HepG2 (cell line): Measurements from ENCODE around the gene FGFR4. TPM values are rescaled to one million over a fixed set of nuclear protein-coding genes. Genes with fewer than 3 reads are reported as not detected.
A peak's percentile ranks its signal among the peaks of the same experiment; 100 is the strongest.

Experiments used
- CBX1 ChIP-seq: IDR thresholded peaks from one replicate; pipeline ENCODE4 v1.6.1; 2016; ENCODE audit warnings: antibody characterized with exemption, low read depth
- FOSL2 ChIP-seq: sonication (generic); formaldehyde crosslinking; IDR thresholded peaks from 2 replicates; pipeline ENCODE4 v1.4.0; 2020; ENCODE audit warnings: missing genetic modification reagents
- GABPB1 ChIP-seq: IDR thresholded peaks from 2 replicates; pipeline ENCODE4 v1.6.1; 2016; ENCODE audit warnings: mild to moderate bottlenecking, missing genetic modification reagents, moderate library complexity, missing compliant biosample characterization
- GLI4 ChIP-seq: sonication (generic); formaldehyde crosslinking; IDR thresholded peaks from 2 replicates; pipeline ENCODE4 v1.5.1; 2020; ENCODE audit warnings: missing genetic modification reagents, mild to moderate bottlenecking, moderate library complexity, borderline replicate concordance
- HDAC1 ChIP-seq: sonication (generic); formaldehyde crosslinking; IDR thresholded peaks from 2 replicates; pipeline ENCODE4 v1.5.1; 2020; ENCODE audit warnings: mild to moderate bottlenecking, missing genetic modification reagents
- HOXD1 ChIP-seq: sonication (generic); formaldehyde crosslinking; IDR thresholded peaks from 2 replicates; pipeline ENCODE4 v1.5.0; 2020; ENCODE audit warnings: missing genetic modification reagents
- MTF1 ChIP-seq: sonication (generic); formaldehyde crosslinking; IDR thresholded peaks from 2 replicates; pipeline ENCODE4 v1.5.0; 2020; ENCODE audit warnings: missing genetic modification reagents
- MXI1 ChIP-seq: IDR thresholded peaks from 3 replicates; pipeline ENCODE4 v1.6.1; 2012; ENCODE audit warnings: low read depth, low read length, inconsistent platforms, borderline replicate concordance
- SMC3 ChIP-seq: IDR thresholded peaks from 2 replicates; pipeline ENCODE4 v1.6.1; 2011; ENCODE audit warnings: low read length, improper control_type of control experiment
- SP140L ChIP-seq: sonication (generic); formaldehyde crosslinking; IDR thresholded peaks from 2 replicates; pipeline ENCODE4 v1.4.0; 2020; ENCODE audit warnings: missing genetic modification reagents, borderline replicate concordance
- ZNF251 ChIP-seq: sonication (generic); formaldehyde crosslinking; IDR thresholded peaks from 2 replicates; pipeline ENCODE4 v1.9.0; 2021; ENCODE audit warnings: mild to moderate bottlenecking, missing genetic modification reagents
- ZNF761 ChIP-seq: sonication (generic); formaldehyde crosslinking; conservative IDR thresholded peaks from 2 replicates; pipeline ENCODE4 v1.4.0; 2020; ENCODE audit warnings: mild to moderate bottlenecking, missing genetic modification reagents
- ZSCAN20 ChIP-seq: sonication (generic); formaldehyde crosslinking; IDR thresholded peaks from 2 replicates; pipeline ENCODE4 v1.4.0; 2020; ENCODE audit warnings: missing genetic modification reagents, mild to moderate bottlenecking, borderline replicate concordance
- polyA plus RNA-seq, 8 experiments: library from polyadenylated mRNA; depleted of rRNA in 3 of 8; stranded (reverse) in 7 of 8; unstranded in 1 of 8; fragments of >200 nt; fragmentation: Illumina TruSeq in 4 of 8; extraction: Trizol in 4 of 8; gene quantifications; 2 replicates each; pipeline versions ENCODE4 v1.2.1 to v1.2.3, GENCODE V29; 2011 to 2016; ENCODE audit warnings: low read depth in 4 of 8, missing spikeins in 1 of 8, mixed read lengths in 1 of 8; ENCODE audit not compliant: insufficient read depth in 1 of 8
- total RNA-seq, 5 experiments: library from RNA; depleted of rRNA; stranded (reverse); fragments of >200 nt; fragmentation: Illumina TruSeq; extraction: Trizol; gene quantifications; 2 replicates each; pipeline ENCODE4 v1.2.3, GENCODE V29; 2016; ENCODE audit warnings: low read depth in 1 of 5
- TF ChIP-seq, protein P1 (sequence below): sonication (generic); formaldehyde crosslinking; IDR thresholded peaks from 2 replicates; pipeline ENCODE4 v1.5.1; 2020; ENCODE audit warnings: missing genetic modification reagents, mild to moderate bottlenecking, borderline replicate concordance
- TF ChIP-seq, protein P2 (sequence below): sonication (generic); formaldehyde crosslinking; IDR thresholded peaks from 2 replicates; pipeline ENCODE4 v1.4.0; 2020; ENCODE audit warnings: missing genetic modification reagents
- TF ChIP-seq, protein P3 (sequence below): sonication (generic); formaldehyde crosslinking; IDR thresholded peaks from 2 replicates; pipeline ENCODE4 v1.4.0; 2020; ENCODE audit warnings: mild to moderate bottlenecking, missing genetic modification reagents
- TF ChIP-seq, protein P4 (sequence below): sonication (generic); formaldehyde crosslinking; IDR thresholded peaks from 2 replicates; pipeline ENCODE4 v1.4.0; 2020; ENCODE audit warnings: missing genetic modification reagents
- TF ChIP-seq, protein P5 (sequence below): sonication (generic); formaldehyde crosslinking; IDR thresholded peaks from 2 replicates; pipeline ENCODE4 v1.5.1; 2020; ENCODE audit warnings: missing genetic modification reagents, mild to moderate bottlenecking, borderline replicate concordance
- TF ChIP-seq, protein P6 (sequence below): IDR thresholded peaks from 2 replicates; pipeline ENCODE4 v1.6.1; 2016

The FGFR4 gene
- total and polyA plus RNA-seq, 2 of the 13 experiments (the other 11 are each of a cell fraction or from before 2014, with no cell fraction given) = 129 to 219 TPM

DNA sequence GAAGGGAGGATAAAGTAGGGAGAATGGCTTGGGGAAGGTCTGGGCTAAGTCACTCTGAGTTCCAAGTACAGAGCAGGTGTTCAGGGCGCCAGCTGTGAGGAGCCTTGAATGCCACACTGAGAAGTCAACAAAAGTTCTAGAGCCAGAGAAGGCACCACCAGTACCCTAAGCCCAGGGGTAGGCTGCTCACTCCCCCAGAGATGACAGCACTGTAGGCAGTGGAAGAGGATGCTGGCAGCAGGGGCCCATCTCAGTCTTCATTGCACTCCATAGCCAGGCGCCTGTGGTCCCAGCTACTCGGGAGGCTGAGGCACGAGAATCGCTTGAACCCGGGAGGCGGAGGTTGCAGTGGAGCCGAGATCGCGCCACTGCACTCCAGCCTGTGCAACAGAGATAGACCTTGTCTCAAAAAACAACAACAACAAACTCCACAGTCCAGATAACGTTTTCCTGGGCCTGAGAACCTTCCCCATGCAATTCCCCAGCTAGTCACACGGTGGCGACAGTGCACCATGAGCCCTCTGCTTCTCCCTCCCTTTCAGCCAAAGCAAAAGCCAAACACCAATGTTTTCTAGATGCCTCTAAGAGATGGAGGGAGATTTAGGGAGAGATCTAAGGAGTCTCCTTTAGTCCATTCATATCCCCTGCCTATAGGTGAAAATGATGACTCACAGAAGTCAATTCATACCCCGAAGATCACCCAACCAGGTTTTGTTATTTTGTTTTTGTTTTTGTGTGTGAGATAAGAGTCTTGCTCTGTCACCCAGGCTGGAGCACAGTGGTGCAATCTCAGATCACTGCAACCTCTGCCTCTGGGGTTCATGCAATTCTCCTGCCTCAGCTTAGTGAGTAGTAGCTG, 27.1 kb downstream of the FGFR4 start (continued):
- no peak for TF ChIP-seq SP140L
- TF ChIP-seq GABPB1 = 0 out of 2 replicates have a peak, but pooled peaks have one; percentile 24
- 0 out of 2 replicates have a peak, but pooled peaks have one; percentile 30 for TF ChIP-seq HOXD1 (CRISPR knock-in tag)
- no peak for TF ChIP-seq CBX1
- TF ChIP-seq, protein P1, sequence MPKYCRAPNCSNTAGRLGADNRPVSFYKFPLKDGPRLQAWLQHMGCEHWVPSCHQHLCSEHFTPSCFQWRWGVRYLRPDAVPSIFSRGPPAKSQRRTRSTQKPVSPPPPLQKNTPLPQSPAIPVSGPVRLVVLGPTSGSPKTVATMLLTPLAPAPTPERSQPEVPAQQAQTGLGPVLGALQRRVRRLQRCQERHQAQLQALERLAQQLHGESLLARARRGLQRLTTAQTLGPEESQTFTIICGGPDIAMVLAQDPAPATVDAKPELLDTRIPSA (CRISPR knock-in tag) = no peak
- TF ChIP-seq ZNF761 = 0 out of 2 replicates have a peak, but pooled peaks have one; percentile 21
- no peak for TF ChIP-seq ZNF251 (CRISPR knock-in tag)
- TF ChIP-seq, protein P2, sequence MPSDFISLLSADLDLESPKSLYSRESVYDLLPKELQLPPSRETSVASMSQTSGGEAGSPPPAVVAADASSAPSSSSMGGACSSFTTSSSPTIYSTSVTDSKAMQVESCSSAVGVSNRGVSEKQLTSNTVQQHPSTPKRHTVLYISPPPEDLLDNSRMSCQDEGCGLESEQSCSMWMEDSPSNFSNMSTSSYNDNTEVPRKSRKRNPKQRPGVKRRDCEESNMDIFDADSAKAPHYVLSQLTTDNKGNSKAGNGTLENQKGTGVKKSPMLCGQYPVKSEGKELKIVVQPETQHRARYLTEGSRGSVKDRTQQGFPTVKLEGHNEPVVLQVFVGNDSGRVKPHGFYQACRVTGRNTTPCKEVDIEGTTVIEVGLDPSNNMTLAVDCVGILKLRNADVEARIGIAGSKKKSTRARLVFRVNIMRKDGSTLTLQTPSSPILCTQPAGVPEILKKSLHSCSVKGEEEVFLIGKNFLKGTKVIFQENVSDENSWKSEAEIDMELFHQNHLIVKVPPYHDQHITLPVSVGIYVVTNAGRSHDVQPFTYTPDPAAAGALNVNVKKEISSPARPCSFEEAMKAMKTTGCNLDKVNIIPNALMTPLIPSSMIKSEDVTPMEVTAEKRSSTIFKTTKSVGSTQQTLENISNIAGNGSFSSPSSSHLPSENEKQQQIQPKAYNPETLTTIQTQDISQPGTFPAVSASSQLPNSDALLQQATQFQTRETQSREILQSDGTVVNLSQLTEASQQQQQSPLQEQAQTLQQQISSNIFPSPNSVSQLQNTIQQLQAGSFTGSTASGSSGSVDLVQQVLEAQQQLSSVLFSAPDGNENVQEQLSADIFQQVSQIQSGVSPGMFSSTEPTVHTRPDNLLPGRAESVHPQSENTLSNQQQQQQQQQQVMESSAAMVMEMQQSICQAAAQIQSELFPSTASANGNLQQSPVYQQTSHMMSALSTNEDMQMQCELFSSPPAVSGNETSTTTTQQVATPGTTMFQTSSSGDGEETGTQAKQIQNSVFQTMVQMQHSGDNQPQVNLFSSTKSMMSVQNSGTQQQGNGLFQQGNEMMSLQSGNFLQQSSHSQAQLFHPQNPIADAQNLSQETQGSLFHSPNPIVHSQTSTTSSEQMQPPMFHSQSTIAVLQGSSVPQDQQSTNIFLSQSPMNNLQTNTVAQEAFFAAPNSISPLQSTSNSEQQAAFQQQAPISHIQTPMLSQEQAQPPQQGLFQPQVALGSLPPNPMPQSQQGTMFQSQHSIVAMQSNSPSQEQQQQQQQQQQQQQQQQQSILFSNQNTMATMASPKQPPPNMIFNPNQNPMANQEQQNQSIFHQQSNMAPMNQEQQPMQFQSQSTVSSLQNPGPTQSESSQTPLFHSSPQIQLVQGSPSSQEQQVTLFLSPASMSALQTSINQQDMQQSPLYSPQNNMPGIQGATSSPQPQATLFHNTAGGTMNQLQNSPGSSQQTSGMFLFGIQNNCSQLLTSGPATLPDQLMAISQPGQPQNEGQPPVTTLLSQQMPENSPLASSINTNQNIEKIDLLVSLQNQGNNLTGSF (CRISPR knock-in tag) = no peak
- TF ChIP-seq, protein P3, sequence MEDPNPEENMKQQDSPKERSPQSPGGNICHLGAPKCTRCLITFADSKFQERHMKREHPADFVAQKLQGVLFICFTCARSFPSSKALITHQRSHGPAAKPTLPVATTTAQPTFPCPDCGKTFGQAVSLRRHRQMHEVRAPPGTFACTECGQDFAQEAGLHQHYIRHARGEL = peak; percentile 70; the same call in 1 of the 2 replicates
- peak; percentile 31; the same call in 1 of the 2 replicates for TF ChIP-seq GLI4 (CRISPR knock-in tag)
- TF ChIP-seq, protein P4, sequence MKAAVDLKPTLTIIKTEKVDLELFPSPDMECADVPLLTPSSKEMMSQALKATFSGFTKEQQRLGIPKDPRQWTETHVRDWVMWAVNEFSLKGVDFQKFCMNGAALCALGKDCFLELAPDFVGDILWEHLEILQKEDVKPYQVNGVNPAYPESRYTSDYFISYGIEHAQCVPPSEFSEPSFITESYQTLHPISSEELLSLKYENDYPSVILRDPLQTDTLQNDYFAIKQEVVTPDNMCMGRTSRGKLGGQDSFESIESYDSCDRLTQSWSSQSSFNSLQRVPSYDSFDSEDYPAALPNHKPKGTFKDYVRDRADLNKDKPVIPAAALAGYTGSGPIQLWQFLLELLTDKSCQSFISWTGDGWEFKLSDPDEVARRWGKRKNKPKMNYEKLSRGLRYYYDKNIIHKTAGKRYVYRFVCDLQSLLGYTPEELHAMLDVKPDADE (CRISPR knock-in tag) = no peak
- TF ChIP-seq, protein P5, sequence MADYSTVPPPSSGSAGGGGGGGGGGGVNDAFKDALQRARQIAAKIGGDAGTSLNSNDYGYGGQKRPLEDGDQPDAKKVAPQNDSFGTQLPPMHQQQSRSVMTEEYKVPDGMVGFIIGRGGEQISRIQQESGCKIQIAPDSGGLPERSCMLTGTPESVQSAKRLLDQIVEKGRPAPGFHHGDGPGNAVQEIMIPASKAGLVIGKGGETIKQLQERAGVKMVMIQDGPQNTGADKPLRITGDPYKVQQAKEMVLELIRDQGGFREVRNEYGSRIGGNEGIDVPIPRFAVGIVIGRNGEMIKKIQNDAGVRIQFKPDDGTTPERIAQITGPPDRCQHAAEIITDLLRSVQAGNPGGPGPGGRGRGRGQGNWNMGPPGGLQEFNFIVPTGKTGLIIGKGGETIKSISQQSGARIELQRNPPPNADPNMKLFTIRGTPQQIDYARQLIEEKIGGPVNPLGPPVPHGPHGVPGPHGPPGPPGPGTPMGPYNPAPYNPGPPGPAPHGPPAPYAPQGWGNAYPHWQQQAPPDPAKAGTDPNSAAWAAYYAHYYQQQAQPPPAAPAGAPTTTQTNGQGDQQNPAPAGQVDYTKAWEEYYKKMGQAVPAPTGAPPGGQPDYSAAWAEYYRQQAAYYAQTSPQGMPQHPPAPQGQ (CRISPR knock-in tag) = no peak
- TF ChIP-seq, protein P6, sequence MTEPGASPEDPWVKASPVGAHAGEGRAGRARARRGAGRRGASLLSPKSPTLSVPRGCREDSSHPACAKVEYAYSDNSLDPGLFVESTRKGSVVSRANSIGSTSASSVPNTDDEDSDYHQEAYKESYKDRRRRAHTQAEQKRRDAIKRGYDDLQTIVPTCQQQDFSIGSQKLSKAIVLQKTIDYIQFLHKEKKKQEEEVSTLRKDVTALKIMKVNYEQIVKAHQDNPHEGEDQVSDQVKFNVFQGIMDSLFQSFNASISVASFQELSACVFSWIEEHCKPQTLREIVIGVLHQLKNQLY (CRISPR knock-in tag) = no peak
- peak; percentile 13; the same call in 1 of the 2 replicates for TF ChIP-seq FOSL2
- TF ChIP-seq MTF1 (CRISPR knock-in tag) = no peak
- peak; percentile 88 for TF ChIP-seq SMC3
- TF ChIP-seq MXI1 = peak; percentile 59; the same call in 1 of the 3 replicates
- no peak for TF ChIP-seq ZSCAN20 (CRISPR knock-in tag)
- TF ChIP-seq HDAC1 (CRISPR knock-in tag) = no peak
